GM12872 (cell line): ENCODE data around the gene ASCL2.

Experiments
- TF ChIP-seq, protein P1 (sequence below): IDR thresholded peaks from 3 replicates; pipeline ENCODE4 v1.5.1; 2011; ENCODE audit warnings: low read depth, mild to moderate bottlenecking, low read length, moderate library complexity; ENCODE audit not compliant: insufficient read depth

ASCL2 gene

DNA sequence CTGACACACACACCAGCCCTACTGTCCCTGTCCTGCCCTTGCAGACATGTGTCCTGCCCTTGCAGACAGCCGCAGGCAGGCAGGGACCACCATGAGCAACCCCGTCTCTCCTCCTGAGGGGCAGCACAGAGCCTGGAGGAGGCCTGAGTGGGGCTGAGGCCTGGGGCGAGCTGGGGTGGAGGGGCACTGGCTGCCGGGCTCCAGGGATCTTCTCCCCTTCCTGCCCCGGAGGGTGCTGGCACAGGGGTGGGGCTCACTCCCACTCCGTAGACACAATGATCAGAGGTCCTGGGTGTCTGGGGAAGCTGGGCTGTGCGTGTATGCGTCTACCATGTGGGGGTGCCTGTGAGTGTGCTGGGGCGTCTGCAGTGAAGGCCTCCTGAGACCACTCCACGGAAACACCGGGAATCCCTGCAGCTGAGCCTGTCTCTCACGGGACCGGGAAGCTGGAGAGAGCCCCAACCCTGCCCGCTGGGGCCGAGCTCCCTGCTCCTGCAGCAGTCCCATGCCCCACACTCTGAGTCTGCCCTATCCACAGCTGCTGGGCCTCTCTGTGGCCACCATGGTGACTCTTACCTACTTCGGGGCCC, 32.0 kb upstream of the ASCL2 start:
- TF ChIP-seq, protein P1, sequence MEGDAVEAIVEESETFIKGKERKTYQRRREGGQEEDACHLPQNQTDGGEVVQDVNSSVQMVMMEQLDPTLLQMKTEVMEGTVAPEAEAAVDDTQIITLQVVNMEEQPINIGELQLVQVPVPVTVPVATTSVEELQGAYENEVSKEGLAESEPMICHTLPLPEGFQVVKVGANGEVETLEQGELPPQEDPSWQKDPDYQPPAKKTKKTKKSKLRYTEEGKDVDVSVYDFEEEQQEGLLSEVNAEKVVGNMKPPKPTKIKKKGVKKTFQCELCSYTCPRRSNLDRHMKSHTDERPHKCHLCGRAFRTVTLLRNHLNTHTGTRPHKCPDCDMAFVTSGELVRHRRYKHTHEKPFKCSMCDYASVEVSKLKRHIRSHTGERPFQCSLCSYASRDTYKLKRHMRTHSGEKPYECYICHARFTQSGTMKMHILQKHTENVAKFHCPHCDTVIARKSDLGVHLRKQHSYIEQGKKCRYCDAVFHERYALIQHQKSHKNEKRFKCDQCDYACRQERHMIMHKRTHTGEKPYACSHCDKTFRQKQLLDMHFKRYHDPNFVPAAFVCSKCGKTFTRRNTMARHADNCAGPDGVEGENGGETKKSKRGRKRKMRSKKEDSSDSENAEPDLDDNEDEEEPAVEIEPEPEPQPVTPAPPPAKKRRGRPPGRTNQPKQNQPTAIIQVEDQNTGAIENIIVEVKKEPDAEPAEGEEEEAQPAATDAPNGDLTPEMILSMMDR = 0 out of 3 replicates have a peak, but pooled peaks have one; percentile 10

DNA sequence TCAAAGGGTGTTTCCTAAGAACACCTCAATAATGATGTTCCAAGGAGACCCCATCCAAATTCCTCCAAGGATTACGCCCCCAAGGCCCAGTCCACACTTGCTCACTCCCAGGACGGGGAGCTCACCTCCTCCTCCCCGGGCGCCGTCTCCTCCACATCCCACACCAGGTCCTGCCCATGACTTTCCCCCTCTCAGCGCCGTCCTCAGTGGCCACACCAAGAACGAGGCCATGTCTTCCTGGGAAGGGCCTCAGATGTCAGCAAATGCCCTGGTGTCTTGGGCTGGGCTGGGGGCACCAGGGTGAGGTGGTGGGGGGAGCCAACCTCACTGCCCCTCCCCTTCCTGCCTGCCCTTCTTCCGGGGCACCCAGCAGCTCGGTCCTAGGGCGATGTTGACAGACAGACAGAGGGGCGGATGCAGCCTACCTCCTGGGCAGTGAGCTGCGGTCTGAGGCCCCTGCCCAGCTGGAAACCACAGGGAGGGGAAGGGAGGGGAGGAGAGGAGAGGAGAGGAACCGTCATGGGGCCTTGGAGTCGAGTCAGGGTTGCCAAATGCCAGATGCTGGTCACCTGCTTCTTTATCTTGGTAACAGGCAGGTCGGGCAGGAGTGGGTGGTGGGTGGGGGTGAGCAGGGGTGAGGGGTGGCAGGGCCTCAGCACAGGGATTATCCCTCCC, 31.4 kb upstream of the ASCL2 start, which contains the start of the genes C11orf21 and TSPAN32:
C11orf21 (minus strand) TSS at position 288 of the 675 bp plus-strand sequence; CDS start at position 178, 110 bp downstream.
TSPAN32 (plus strand) TSS at position 383 of the 675 bp plus-strand sequence; CDS start at position 520, 137 bp downstream.
- TF ChIP-seq, protein P1 = no peak

DNA sequence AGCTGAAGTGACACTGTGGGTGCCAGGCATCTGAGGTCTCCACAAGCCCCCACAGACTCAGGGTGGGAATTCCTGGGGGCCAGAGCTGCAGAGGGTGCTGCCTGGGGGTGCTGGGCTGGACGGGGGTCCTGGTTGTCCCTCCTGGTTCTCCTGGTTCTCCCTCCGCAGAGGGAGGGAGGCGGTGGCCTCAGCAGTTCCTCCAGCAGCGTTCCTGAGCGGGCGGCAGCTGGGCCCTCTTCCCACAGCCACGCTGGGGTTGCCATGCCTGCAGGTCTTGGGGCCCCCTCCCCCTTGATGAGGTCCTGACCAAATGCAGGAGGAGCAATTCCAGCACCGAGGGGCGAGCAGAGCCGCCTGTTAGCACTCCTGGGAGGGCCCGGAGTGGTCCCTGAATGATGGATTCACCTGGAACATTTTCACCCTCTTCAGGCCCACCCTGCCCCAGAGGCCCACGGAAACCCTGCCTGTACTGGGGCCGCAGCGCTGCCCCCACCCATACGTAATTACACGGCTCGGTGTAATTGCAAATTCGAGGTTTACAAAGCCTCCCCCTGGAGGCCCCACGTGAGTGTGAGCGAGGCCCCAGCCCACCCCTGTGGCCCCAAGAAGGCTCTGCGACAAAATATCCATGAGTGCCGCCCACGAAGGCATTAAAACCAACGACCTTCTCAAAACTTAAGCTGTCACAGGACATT, 30.7 kb upstream of the ASCL2 start:
- TF ChIP-seq, protein P1 = no peak

DNA sequence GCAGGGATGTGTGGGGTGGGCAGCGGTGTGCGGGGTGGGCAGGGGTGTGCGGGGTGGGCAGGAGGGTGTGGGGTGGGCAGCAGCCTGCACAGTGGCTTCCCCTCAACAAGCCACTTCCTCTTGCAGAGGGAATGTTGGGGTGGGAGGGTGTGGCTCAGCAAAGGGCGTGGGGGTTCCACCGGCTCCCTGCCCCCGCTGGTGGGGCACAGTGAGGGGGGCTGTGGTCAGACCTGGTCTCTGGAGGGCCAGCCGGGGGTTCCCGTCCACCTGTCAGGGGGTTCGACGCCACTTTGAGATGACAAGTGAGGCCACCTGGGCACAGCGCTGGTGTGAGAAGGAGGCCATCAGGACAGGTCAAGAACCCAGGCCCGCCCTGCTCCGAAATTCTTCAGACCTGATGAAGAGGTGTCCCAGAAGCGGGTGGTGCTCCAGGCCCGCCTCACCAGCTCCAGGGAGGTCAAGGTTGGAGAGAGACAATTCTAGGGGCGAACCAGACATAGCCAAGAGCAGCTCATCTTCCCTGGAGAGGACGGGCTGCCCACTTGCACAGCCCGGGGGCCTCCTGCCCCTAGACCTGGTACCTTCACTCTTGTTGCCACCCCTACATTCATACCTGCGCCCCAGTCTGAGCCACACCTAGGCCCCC, 30.0 kb upstream of the ASCL2 start:
- TF ChIP-seq, protein P1 = no peak

DNA sequence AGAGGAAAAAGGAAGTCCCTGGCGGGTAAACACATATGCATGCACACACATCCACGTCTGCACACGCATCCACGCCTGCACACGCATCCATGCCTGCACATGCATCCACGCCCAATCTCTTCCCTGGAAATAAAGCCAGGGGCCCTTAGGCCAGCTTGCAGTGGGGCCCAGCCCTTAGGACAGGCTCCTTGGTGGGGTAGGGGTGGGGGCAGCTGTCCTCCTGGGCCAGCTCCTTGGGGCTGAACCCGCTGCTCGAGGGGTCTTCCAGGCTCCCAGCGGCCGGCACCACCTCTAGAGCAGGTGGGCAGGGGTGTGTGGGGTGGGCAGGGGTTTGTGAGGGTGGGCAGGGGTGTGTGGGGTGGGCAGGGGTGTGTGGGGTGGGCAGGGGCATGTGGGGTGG, 29.4 kb upstream of the ASCL2 start:
- TF ChIP-seq, protein P1 = no peak

DNA sequence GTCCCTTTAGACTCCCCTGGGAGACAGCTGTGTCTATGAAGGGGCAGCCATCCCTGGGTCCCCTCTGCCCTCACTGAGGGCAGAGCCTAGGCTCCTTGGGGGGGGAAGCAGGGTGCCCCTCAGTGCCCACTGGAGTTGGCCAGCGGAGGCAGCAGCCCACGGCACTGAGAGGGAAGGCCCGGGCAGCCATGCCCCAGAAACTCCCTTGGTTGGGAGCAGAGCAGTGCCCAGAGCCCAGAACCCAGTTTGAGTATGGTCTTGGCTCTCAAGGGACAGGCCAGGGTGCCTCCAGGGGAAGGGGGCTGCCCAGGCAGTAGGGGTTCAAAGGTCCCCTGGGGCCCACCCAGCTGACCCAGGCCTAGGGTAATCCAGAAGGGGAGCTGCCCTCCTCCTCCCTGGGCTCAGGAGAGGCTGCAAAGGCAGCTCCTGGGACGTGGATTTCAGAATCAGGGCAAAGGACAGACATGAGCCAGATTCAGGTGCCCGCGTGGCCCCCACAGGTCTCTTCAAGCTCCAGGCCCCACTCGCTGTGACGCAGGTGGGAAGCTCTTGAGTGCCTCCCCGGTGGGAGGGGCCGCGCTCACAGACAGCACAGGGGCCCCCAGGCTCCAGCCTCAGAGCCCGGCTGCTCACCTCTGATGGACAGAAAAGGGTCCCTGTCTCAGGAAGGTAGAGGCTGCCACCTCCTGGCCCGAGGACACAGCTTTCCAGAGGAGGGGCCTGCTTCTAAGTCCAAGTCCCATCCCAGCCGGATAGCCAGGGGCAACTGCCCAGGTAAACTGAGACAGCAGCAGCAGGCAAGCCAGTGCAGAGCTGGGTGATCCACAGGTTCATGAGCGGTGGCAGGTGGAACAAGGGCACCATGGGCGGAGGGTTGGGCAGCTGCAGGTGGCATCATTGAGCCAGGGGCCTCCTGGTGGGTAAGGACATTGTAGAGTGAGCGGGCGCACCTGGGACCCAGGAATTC, 28.7 kb upstream of the ASCL2 start:
- TF ChIP-seq, protein P1 = no peak
